ENCODE results near the gene KIZ. TPM values are rescaled to one million over a fixed set of nuclear protein-coding genes. Genes with fewer than 3 reads are reported as not detected.

KIZ gene
- polyA plus RNA-seq, 4 donors = 29.3 to 36.7 (median 32.5) TPM

GRCh38 chr20:21104921-21105320, 21.0 kb upstream of the KIZ start:
- DNase-seq (ENCODE audit: low read depth in 4 of 4, low spot score in 3 of 4) = no peak

GRCh38 chr20:21105429-21106170, 20.3 kb upstream of the KIZ start:
- no peak for DNase-seq (ENCODE audit: low read depth in 4 of 4, low spot score in 3 of 4)

DNA sequence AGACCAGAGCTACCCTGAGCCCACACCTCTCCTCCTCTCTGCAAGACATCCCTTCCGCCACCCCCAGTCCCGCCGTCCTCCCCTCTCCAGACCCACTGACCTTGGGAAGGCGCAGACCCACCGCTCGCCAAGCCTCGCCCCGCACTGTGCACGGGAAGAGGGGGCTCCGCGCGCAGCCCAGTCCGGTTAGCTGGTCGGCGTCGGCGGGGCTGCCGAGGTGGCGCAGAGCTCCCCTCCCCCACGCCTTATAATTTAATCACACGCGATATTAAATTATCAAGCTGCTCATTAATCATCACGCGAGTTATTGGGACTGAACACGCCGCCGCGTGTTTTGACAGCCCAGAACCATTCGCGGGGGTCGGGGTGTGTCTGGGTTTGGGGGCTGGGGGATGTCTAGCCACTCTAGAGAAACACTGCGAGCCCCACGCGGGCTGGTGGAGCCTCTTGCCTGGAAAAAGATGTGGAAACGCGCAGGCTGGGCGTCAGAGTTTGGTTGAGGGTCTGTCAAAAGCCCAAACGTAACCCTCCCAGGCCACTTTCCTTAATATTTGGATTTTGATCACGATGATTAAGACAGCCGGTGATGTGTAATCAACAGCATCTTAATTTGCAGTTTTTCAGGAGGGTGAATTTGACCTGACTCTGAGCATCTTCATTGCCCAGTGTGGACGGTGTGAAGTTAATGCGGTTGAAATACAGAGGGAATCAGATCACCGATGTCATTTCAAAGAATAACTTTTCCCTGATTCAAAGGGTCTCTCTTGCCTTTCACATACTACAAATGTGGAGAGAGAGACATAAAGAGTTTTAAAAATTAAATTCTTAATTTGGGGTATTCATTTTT, 19.5 kb upstream of the KIZ start, which contains the start of gene LINC00237:
Gene LINC00237, minus strand, starts transcription at position 188 of the 847 bp plus-strand sequence.
- no peak for DNase-seq (ENCODE audit: low read depth in 4 of 4, low spot score in 3 of 4)

DNA sequence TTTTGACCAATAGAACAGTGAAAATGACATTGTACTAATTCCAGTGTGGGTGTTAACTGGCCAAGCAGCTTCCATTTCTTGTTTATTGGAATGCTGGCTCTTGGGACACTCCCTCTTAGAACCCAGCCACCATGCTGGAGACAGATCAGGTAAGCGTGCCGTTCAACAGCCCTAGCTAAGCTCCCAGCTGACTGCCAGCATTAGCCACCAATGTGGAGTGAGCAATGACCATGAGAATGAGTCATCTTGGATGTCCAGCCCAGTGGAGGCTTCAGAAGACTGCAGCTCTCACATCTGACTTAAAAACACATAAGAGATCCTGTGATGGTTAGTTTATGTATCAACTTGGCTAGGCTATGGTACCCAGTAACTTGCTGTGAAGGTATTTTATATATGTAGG, 16.7 kb upstream of the KIZ start:
- DNase-seq (ENCODE audit: low read depth in 4 of 4, low spot score in 3 of 4) = no peak

GRCh38 chr20:21110811-21111210, 15.1 kb upstream of the KIZ start:
- no peak for DNase-seq (ENCODE audit: low read depth in 4 of 4, low spot score in 3 of 4)

DNA sequence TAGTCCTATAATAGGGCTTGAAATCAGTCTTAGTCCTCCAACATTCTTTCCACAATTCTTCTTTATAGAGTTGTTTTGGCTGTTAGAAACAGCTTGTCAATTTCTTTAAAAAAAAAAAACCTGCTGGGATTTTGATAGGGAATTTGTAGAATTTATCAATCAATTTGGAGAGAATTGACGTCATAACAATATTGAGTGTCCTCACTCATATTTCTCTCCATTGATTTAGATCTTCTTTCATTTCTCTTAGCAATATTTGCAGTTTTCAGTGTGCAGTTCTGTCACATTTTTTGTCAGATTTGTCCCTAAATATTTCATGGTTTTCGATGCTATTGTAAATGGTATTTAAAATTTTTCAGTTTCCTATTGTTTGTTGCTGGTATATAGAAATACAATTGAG, 14.5 kb upstream of the KIZ start:
- DNase-seq (ENCODE audit: low read depth in 4 of 4, low spot score in 3 of 4) = no peak

DNA sequence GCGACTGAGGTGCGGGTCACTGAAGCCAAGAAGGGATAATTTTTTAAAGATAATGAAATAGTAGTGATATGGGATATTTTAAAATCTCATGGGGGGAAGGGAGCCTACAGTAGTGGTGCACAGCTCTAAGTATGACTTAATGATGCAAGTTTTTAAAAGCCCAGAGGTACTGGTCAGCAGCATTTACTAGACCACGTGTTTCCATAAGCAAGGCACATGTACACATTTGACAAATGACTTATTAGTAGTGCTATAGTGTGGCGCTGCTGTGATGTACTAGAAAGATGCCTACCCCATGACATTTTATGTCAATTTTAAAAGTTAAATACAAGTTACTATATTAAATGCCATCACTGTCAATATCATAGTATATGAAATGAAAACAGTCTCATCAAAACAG, 12.2 kb upstream of the KIZ start:
- DNase-seq (ENCODE audit: low read depth in 4 of 4, low spot score in 3 of 4) = no peak

DNA sequence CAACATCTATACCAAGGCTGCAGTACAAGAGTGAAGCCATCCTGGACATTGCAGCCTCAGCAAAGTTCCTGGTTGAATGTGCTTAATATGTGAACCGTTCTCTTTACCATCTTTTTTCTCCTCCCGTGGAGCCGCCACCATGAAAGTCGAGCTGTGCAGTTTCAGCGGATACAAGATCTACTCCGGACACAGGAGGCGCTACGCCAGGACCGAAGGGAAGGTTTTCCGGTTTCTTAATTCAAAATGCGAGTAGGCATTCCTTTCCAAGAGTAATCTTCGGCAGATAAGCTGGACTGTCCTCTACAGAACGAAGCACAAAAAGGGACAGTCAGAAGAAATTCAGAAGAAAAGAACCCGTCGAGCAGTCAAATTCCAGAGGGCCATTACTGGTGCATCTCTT, 11.3 kb upstream of the KIZ start:
- no peak for DNase-seq (ENCODE audit: low read depth in 4 of 4, low spot score in 3 of 4)

DNA sequence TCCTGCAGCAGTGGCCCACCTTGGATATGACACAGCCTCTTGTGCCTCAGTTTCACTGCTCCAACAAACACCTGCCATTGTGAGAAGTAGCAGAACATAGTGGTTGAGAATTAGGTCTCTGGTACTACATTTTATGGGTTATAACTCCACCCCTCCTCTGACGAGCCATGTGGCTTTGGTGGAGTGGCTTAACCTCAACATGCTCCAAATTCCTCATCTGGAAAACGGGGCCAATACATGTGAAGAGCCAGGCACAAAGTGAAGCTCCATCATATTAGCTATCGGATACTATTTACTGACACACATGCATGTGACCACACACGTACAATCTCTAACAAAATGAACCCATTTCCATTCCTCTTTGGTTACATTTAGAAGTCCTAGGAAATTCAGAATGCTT, 8.4 kb upstream of the KIZ start:
- DNase-seq (ENCODE audit: low read depth in 4 of 4, low spot score in 3 of 4) = no peak

DNA sequence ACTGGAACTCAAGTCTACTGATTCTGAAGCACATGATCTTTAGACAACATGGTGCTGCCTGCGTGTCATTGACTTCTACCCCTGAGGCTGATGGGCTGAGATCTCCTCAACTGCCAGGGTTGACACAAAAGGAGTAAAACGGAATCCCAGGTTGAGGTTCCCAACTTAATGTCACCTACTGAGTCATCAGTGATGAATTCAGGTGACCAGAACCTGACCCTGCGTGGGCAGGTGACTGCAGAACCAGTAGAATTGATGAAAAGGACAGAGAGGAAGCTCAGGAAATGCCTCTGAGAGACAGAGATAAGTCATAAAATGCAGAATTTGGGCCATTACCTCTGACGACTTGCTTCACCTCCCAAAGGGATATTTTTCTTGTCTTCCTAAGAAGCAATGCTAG, 7.7 kb upstream of the KIZ start:
- DNase-seq (ENCODE audit: low read depth in 4 of 4, low spot score in 3 of 4) = no peak

GRCh38 chr20:21118782-21119181, 7.1 kb upstream of the KIZ start:
- no peak for DNase-seq (ENCODE audit: low read depth in 4 of 4, low spot score in 3 of 4)

DNA sequence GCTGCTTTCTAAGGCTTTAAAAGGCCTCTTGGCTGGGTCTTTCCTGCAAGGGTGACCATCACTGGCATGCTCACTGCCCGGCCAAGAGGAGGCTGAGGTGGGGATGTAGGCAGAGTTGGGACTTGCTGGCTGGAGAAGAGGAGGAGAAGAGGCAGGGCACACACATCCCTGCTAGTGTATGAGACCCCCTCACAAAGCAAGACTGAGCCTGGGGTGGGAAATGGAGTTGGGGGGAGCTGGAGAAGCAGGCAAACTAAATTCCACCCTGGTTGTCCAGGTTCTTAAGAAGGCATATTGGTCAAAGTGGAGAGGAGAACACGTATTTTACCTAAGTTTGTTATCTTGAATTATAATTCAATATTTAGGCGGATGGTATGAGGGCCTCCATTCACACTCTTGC, 1.7 kb upstream of the KIZ start:
- no peak for DNase-seq (ENCODE audit: low read depth in 4 of 4, low spot score in 3 of 4)

- no peak for DNase-seq (ENCODE audit: low read depth in 4 of 4, low spot score in 3 of 4)
Measured at GRCh38 chr20:21125072-21125848, 622 bp upstream of the KIZ start.

DNA sequence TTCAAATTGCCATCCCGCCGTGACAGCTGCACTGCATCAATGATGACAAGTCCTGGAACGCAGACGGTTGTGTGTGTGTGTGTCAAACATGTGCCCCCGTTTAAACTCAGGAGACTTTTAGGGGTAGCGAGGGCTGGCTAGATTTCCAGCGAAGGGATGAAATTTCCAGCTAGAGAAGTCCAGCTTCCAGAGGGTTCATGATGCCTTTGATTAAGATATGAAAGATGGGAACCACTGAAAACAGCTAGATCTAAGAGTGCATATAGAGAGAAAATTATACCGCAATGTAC, 644 bp downstream of the KIZ start:
- no peak for DNase-seq (ENCODE audit: low read depth in 4 of 4, low spot score in 3 of 4)

- DNase-seq (ENCODE audit: low read depth in 4 of 4, low spot score in 3 of 4) = no peak
Measured at GRCh38 chr20:21127201-21127981, 1.5 kb downstream of the KIZ start.

DNA sequence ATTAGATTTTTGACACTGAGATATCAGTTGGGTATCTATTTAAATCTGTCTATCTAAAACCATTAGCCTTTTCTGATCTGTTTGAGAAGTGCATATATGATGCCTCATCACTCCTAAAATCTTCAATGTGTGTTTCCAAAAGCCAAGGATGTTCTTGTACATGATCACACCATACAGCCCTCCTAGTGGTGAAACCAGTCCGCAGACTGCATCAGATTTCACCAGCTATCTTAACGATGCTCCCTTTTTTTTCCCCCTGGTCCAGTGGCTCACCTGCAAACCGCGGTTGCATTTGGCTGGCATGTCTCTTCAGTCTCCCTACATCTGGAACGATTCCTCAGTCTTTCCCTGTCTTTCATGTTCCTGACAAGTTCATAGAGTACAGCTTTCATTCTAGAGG, 4.0 kb downstream of the KIZ start:
- DNase-seq (ENCODE audit: low read depth in 4 of 4, low spot score in 3 of 4) = no peak

DNA sequence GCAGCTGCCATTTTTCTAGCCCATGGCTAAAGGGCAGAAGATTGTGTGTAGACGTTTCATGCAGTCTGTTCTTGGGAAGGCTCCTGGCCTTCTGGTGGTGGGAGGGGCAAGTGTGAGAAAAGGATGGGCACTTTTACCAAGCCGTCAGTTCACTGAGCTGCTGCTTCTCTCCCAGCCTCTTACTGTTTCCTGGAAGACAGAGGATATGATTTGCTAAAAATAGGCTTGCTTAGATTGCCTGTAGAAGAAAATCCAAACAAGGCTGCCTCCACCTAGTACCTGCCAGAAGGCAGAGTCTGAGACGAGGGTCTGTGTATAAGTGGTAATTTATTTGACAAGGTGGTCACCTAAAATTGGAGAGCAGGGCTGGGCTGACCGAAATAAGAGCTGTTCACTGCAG, 7.5 kb downstream of the KIZ start:
- no peak for DNase-seq (ENCODE audit: low read depth in 4 of 4, low spot score in 3 of 4)

- no peak for DNase-seq (ENCODE audit: low read depth in 4 of 4, low spot score in 3 of 4)
Measured at GRCh38 chr20:21133917-21134622, 8.2 kb downstream of the KIZ start.

DNA sequence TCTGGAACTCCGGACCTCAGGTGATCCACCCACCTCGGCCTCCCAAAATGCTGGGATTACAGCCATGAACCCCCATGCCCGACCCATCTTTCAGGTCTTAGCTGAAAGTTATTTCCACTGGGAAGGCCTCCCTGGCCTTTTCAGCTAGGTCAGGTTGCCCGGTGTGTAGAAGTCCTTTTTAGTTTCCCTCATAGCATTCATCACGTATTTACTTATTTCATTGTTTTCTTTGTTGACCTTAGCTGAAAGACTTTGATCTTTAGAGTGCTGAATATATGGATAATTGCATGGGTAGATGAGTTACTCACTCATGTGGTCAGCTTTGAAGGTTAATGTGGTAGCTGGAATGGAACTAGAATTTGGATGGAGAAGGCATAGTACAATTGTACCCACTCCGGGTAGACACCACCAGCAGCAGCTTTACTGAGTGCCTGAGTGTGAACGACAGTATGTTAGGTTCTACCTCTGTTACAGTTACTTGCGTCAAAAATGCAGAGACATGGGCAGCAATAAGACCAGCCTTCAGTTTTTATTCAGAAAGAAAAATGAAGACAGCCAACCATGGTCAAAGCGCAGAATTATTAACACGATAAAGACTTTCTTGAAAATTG, 9.1 kb downstream of the KIZ start:
- no peak for DNase-seq (ENCODE audit: low read depth in 4 of 4, low spot score in 3 of 4)

Measured in right renal pelvis (tissue), 4 donors.